K562 (cell line): Measurements from ENCODE around the gene RPP25. TPM values are rescaled to one million over a fixed set of nuclear protein-coding genes. Genes with fewer than 3 reads are reported as not detected.

Experiments
- ATF3 ChIP-seq, 2 experiments: fragments of 450-650 bp in 1 of 2; sonication (generic) in 1 of 2; formaldehyde crosslinking in 1 of 2; IDR thresholded peaks in 1 of 2; conservative IDR thresholded peaks in 1 of 2; 2 replicates each; pipeline versions ENCODE4 v1.6.1 to v1.8.1; 2016 to 2023; ENCODE audit warnings: mild to moderate bottlenecking in 2 of 2, moderate library complexity in 2 of 2, inconsistent platforms in 1 of 2, missing genetic modification reagents in 1 of 2
- CBX1 ChIP-seq: sonication (generic); IDR thresholded peaks from 2 replicates; pipeline ENCODE4 v1.6.1; 2016; ENCODE audit warnings: antibody characterized with exemption, low read depth, mild to moderate bottlenecking
- CEBPB ChIP-seq: fragments of 450-650 bp; IDR thresholded peaks from 2 replicates; pipeline ENCODE4 v1.6.1; 2016; ENCODE audit warnings: missing genetic modification characterization, missing compliant biosample characterization
- CLOCK ChIP-seq: fragments of 250-450 bp; sonication (Bioruptor Pico); IDR thresholded peaks from 2 replicates; pipeline ENCODE4 v1.4.0; 2020; ENCODE audit warnings: mild to moderate bottlenecking, moderate library complexity, borderline replicate concordance
- E4F1 ChIP-seq: fragments of 250-450 bp; sonication (Bioruptor Pico); IDR thresholded peaks from 2 replicates; pipeline ENCODE4 v1.5.0; 2021; ENCODE audit warnings: mild to moderate bottlenecking, borderline replicate concordance
- ELF1 ChIP-seq: fragments of 200-800 bp; sonication (Bioruptor generic); IDR thresholded peaks from 2 replicates; pipeline ENCODE4 v1.6.1; 2016; ENCODE audit warnings: missing genetic modification characterization, missing compliant biosample characterization
- HMBOX1 ChIP-seq: sonication (generic); IDR thresholded peaks from 2 replicates; pipeline ENCODE4 v1.6.1; 2016
- KAT8 ChIP-seq: fragments of 450-650 bp; IDR thresholded peaks from 2 replicates; pipeline ENCODE4 v1.6.1; 2016; ENCODE audit warnings: low read depth, mild to moderate bottlenecking
- NCOR1 ChIP-seq: fragments of 450-650 bp; IDR thresholded peaks from 2 replicates; pipeline ENCODE4 v1.6.1; 2016; ENCODE audit warnings: mild to moderate bottlenecking, moderate library complexity
- PHB ChIP-seq: fragments of 250-450 bp; sonication (Bioruptor Pico); IDR thresholded peaks from 2 replicates; pipeline ENCODE4 v1.5.0; 2021
- POLR2G ChIP-seq: fragments of 200-400 bp; formaldehyde crosslinking; IDR thresholded peaks from 2 replicates; pipeline ENCODE4 v1.6.1; 2017; ENCODE audit warnings: low read depth, mild to moderate bottlenecking, antibody characterized with exemption, low read length, moderate library complexity
- RERE ChIP-seq: sonication (generic); formaldehyde crosslinking; IDR thresholded peaks from 2 replicates; pipeline ENCODE4 v1.8.0; 2023; ENCODE audit warnings: missing genetic modification reagents, mild to moderate bottlenecking, borderline replicate concordance
- TEAD4 ChIP-seq, 2 experiments: sonication (generic) in 1 of 2; formaldehyde crosslinking in 1 of 2; IDR thresholded peaks; 2 replicates each; pipeline versions ENCODE4 v1.6.1 to v1.8.0; 2012 to 2022; ENCODE audit warnings: borderline replicate concordance in 1 of 2, inconsistent platforms in 1 of 2, low read length in 1 of 2, mild to moderate bottlenecking in 1 of 2, missing genetic modification reagents in 1 of 2
- polyA plus RNA-seq, 8 experiments: library from polyadenylated mRNA; depleted of rRNA in 4 of 8; stranded (reverse) in 5 of 8; unstranded in 3 of 8; fragments of >200 nt; fragmentation: Nextera tagmentation in 2 of 8; fragmentation: Illumina TruSeq in 1 of 8; extraction: Ambion mirVana in 2 of 8; extraction: Trizol in 1 of 8; gene quantifications; 2 replicates each; pipeline versions ENCODE4 v1.2.1 to v1.2.3, GENCODE V29; 2011 to 2014; ENCODE audit warnings: inconsistent platforms in 1 of 8, missing spikeins in 1 of 8
- total RNA-seq, 7 experiments: library from RNA; depleted of rRNA in 6 of 7; stranded (reverse); fragments of >200 nt in 6 of 7; fragmentation: Illumina TruSeq in 2 of 7; extraction: Trizol in 2 of 7; gene quantifications; 2 replicates each; pipeline versions ENCODE4 v1.2.1 to v1.2.3, GENCODE V29; 2011 to 2021; ENCODE audit warnings: low replicate concordance in 1 of 7

The RPP25 gene
- total and polyA plus RNA-seq, 9 of the 15 experiments (the other 6 are each of a cell fraction or from before 2014, with no cell fraction given), result 1.1 to 12.3 (median 5.6) TPM

- TF ChIP-seq RERE (CRISPR knock-in tag) (no peak), ELF1 (tag) (no peak; the same call in 1 of the 2 replicates), PHB (CRISPR knock-in tag) (no peak), KAT8 (no peak), CLOCK (no peak), ATF3 (IDR thresholded peaks at IDR 0.05) (no peak), ATF3 (CRISPR knock-in tag; conservative IDR thresholded peaks at IDR 0.05) (no peak), E4F1 (CRISPR knock-in tag) (no peak), POLR2G (peak; percentile 100), CBX1 (peak; percentile 29; the same call in 1 of the 2 replicates), CEBPB (no peak), TEAD4 (IDR thresholded peaks at IDR 0.05; ENCODE audit: low read length) (no peak), TEAD4 (CRISPR knock-in tag; IDR thresholded peaks at IDR 0.05; ENCODE audit: borderline replicate concordance) (no peak), NCOR1 (peak; percentile 20; the same call in 1 of the 2 replicates), HMBOX1 (no peak)
Measured at GRCh38 chr15:74937590-74938371, 18.8 kb downstream of the RPP25 start, which contains the start of gene COX5A (continued).
